NCI-H2196 treated with DMSO at 0.1 percent for 48 hours (cell line): ENCODE data around the gene PATE1.
"Not testable (repeated sequence)": the region's sequence is repeated elsewhere in the genome, so short reads cannot be mapped to it uniquely, and the experiment has no call there.

Experiments used
- DNase-seq: peaks from one replicate; lab custom pipeline; 2025; ENCODE audit not compliant: unreplicated experiment; lab: John Stamatoyannopoulos, UW

The PATE1 gene, protein sequence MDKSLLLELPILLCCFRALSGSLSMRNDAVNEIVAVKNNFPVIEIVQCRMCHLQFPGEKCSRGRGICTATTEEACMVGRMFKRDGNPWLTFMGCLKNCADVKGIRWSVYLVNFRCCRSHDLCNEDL

DNA sequence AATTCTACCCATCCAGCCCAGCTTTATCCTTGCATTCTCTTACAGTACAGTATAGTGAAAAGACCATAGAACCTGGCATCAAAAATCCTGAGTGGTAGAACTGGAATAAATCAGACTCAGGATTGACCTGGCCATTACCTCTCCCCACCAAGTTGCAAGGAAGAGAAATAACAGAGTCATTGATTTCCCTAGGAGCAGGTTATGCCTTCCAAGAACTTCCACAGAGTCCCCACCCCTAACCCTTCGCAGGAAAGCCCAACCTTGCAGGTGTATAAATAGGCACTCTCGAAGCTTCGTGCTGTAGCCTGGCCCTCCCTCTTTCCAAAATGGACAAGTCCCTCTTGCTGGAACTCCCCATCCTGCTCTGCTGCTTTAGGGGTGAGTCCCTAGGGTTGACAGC, at the start of gene PATE1:
Gene PATE1, plus strand, starts transcription at position 301 of the 400 bp plus-strand sequence. Its CDS starts 26 bp downstream, at position 327.
- DNase-seq = no peak

DNA sequence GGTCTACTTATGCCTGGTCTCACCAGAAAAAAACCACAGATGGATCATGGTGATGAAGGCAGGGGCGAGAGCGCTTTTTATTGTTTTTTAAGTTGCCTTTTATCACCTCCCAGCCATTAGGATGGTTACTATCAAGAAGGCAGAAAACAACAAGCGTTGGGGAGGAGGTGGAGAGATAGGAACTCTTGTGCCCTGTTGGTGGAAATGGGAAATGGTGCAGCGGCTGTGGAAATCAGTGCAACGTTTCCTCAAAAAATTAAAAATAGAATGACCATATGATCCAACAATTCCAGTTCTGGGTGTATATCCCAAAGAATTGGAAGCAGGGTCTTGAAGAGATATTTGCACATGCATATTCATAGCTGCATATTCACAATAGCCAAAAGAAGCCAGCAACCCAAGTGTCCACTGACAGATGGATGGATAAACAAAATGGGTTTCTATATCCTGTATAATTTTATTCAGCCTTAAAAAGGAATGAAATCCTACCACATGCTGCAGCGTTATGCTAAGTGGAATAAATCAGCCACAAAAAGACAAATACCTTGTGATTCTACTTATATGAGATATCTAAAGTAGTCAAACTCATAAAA, 45.0 kb upstream of the PATE1 start:
- no peak for DNase-seq

DNA sequence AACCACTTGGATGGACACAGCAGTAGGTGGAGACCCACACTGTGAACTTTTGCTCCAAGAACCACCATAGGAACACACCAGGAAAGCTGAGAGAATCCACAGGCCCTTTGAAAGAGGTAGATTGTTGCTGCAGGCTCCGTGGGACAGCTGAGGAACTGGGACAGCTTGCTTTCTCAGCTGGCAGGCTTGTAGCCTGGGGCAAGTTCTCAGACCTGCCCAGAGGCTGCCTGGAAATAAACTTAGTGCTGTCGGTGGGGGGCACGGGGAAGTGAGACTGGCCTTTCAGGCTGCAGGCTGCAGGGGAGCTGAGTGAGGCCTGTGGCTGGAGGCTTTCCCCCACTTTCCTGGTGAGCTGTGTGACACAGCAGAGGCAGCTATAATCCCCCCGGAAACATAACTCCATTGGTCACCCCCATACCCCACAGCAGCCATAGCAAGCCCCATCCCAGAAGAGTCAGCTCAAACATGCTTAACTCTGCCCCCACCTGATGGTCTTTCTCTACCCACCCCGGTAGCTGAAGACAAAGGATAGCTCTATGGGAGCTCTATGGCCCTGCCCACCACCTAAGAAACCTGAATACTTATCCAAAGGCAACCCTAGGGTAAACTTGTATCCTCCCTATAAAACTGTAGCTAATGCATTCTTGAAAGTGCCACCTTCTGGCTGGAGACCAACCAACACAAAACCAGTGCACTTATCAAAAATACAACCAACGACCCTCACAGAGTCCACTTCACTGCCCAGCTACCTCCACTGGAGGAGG, 44.0 kb upstream of the PATE1 start:
- no peak for DNase-seq

DNA sequence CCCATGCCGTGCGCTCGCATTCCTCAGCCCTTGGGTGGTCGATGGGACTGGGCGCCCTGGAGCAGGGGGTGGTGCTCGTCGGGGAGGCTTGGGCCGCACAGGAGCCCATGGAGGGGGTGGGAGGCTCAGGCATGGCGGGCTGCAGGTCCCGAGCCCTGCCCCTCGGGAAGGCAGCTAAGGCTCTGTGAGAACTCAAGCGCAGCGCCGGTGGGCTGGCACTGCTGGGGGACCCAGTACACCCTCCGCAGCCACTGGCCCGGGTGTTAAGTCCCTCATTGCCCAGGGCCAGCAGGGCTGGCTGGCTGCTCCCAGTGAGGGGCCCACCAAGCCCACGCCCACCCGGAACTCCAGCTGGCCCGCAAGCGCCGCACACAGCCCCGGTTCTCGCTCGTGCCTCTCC, 41.4 kb upstream of the PATE1 start:
- DNase-seq = not testable (repeated sequence)

DNA sequence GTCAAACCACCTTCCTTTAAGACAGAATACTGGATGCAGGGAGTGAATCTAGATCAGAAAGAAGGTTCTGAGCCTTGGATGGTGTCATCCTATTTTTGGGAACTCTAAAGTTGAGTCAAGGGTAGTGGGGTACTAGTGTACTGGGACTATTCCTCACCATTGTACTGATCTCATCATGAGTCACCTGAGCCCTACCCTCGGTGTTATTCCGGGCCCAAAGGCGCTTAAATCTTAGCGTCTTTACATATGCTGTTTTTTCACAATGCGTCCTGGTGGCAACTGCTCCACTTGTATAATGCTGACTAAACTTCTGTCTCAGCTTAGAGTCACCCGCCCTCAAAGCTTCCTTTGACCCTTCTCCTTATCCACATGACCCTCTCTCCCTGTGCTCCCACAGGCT, 25.3 kb upstream of the PATE1 start:
- DNase-seq = no peak

DNA sequence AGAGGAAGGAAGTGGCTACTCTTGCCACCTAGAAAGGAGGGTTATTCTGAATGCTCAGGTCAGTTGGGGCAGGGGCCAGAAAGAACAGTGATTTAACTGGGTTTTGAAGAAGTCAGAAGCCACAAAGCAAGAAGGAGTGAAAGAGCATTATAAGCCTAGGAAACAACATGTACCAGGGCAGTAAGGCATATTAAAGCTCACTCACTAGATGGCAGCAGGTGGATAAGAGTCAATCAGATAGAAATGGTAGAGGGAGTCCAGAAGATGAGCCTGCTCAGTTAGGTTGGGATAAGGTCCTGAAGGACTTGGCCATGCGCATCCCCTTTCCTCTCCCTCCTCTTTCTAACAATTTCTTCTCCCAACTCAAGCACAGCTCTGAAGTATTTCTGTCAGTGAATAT, 22.0 kb upstream of the PATE1 start:
- DNase-seq = no peak

DNA sequence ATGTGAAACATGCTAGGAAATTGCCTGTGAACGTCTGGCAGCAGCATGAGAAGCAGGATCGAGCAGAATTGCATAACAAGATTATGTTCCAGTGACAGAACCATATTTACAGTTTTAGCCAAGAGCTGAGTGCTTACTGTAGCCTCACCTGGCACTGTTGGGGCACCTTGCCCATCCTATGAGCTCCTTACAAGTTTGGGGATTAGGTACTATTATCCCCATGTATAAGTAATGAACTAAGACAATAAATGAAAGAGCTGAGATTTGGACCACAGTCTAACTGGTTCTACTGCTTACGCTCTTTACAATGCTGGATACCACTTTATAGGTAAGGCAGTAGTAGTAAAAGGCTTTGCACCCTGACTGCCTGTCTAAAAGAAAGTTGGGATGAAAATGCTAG, 17.1 kb upstream of the PATE1 start:
- DNase-seq = no peak

DNA sequence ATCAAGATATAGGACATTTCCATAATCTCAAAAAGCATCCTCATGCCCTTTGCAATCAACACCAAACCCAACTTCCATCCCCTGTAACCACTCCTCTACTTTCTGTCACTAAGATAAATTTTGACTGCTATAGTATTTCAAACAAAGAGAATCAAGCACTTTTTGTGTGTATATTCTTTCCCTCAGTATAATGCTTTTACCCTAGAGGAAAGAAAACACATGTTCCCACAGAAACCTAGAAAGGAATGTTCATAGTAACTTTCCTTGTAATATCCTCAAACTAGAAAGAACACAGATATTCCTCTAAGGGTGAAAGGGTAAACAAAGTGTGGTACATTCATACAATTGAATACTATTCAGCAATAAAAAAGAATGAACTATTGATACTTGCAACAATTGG, 5.5 kb upstream of the PATE1 start:
- no peak for DNase-seq

DNA sequence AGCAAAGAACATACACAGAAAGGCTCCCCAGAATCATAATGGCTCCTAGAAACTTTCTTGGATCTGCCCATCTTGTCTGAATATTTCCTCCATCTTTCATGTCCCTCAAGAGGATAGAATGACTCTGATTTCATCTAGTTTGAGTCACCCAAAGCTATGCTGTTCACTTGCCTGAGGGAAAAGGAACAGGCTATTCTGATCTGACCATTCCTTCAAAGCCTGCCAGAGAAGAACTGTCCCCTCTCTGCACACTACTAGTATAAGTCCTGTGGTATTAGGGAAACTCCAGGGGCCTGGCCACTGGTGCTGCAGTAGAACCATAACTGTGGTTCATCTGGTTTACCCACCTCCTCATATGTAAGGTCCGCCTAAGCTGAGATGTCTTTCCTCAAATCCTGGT, 2.4 kb upstream of the PATE1 start:
- DNase-seq = no peak

DNA sequence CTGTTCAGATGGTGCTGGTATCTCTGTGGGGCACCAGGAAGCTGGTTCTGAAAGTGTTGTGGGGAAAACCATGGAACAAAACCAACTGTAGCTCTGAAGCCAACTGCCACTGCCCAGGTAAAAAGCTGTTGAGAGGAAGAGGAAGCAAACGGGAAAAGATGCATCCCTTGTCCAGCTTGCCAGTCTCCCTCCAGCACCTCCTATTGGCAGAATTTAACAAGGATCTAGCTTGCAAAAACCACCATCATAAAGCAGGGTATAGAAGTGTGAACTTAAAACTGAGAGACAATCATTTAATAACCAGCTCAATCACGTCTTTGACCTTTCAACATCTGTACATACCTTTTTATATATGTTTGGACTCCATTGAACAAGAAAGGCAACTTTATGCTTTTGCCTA, 4.5 kb downstream of the PATE1 start:
- no peak for DNase-seq

DNA sequence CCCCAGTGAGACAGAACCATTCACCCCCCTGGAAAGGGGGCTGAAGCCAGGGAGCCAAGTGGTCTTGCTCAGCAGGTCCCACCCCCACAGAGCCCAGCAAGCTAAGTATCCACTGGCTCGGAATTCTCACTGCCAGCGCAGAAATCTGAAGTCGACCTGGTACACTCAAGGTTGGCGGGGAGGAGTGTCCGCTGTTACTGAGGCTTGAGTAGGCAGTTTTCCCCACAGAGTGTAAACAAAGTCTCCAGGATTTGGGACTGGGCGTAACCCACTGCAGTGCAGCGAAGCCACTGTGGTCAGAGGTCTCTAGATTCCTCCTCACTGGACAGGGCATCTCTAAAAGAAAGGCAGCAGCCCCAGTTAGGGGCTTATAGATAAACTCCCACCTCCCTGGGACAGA, 10.0 kb downstream of the PATE1 start:
- no peak for DNase-seq

DNA sequence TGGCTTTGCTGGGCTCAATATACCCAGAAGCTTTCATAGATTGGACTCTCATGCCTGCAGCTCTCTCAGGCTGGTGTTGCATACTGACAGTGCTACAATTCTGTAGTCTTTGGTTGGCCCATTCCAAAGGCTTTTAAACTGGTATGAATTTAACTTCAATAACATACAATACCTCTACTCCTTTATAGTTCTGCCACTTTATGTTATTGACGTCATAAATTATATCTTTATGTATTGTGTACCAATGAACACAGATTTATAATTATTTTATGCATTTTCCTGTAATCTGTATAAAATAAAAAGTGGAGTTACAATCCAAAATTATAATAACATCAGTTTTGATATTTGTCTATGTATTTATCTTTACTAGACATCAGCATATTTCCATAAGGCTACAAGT, 16.4 kb downstream of the PATE1 start:
- DNase-seq = no peak

DNA sequence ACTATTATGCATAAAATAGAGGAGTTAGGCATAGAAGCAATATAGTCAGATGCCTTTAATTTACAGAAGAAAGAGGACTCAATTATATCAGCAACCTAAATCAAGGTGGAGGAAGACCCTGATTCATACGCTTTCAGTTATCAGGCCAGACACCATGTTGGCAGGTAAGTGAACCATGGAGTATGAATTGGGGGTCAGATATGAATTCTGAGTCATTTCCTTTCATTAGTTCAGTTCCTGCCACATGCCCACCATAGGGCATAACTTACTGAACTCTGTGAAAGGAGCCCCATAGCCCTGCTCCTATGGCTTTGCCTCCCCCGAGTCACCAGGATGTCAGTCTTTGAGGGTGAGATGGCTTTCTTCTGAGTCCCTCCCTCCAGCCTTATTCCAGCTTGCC, 17.4 kb downstream of the PATE1 start:
- DNase-seq = no peak

DNA sequence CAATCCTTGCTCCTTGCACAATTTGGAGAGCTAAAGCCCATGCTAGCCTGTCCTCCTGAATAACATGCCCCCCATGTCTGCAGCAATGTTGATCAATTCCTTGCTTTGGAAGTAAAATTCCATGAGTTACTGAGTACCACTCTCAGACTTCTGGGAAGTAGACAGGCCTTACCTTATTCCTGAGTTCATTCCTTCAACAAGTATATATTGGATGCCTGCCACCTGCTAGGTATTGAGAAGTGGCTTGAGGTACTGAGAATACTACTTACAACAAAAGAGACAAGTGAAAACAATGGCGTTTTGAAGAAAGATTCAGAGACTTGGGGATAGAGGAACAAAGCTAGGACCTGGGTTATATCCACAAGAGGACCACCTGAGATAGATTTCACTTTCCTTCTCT, 20.2 kb downstream of the PATE1 start:
- DNase-seq = no peak

DNA sequence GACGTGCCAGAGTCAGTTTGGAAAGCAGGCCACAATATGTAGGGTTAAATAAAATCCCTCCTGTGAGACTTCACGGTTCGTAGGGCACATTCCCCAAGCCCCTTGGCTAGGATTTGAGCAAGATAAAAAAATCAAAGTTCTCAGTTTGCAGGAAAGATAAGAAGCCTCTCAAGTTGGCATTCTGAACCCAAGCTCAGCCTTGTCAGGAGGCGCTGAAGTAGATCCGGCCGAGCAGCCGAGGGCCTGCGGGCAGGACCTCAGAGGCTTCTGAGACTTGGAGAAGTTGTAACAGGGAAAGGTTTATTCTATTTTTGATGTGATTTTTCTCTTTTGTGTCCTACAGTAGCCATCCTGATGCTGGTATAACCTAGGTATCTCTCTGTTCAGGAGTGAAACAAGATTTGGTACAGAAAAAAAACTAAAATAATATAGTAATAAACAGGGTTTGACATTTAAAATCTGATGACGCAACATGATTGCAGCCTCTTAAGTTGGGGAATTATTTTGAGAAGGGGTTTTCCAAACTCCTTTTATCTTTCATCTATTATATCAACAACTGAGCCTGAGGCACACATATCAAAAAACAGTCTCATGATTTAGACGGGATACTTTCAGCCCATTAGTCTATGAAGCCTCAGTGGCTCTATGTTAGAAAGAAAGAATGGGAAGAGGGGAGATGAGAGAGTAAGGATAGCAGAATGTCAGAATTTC, 22.4 kb downstream of the PATE1 start:
- DNase-seq = no peak

DNA sequence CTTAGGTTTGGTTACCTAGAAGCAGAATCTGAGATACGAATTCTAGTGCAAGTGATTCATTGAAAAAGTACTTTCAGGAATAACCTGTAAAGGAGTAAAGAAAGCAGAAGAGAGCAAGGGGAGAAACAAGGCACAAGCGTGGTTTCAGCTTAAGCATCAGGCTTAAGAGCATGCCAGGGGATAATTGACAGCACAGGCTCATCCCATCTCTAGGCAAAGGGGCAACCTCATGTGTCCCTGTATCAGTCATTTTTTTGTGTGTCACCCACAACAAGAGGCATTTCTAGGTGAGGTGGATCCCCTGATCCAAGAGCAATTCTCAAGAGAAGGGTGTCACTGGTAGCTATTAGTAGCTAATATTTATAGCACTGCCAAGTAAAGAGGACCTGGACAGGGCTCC, 24.5 kb downstream of the PATE1 start:
- DNase-seq = no peak

DNA sequence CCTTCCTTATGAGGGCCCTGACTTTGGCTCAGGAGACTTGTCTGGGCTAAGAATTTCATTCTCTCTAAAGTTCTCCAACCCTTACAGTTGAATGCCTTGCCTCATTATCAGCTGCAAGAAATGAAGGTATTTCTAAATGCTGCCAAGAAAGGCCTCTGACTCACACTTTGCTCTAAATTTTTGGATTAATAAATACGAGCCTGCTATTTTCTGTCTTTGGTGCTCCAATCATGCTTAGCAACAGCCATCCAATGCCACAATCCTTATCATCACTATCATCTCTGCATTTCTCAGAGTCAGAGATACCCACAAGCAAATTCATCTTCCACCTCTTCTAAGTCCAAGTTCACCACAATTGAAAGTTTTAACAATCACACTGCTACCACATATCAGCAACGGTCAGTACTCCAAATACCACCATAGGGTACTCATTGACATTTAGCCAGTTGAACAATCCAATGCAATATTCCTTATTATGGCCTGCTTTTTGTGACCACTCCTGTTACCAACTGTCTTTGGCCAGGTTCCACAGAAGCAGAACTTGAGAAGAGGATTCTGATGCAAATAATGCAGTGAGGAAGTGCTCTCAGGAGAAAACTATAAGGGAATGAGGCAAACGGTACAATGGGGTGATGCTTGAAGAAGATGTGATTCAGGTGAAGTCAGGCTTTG, 26.9 kb downstream of the PATE1 start:
- DNase-seq = no peak

DNA sequence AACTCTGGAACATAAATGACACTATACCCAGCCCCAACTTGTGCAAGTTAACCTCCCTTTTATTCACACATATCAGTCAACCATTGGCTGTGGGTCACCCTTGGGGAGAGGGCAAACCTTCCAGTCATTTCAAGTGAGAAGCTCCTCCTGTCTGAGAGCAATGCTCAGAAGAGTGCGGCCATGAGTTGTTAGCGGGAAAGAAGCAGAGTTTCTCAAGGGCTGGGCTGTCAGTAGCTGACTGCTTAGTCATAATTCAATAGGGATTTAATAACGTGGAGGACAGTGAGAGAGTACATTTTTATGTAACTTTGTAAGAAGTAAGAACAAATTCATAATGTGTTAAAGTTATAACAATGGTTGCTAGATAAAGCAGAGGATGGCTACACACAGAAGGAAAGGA, 27.4 kb downstream of the PATE1 start:
- DNase-seq = no peak

DNA sequence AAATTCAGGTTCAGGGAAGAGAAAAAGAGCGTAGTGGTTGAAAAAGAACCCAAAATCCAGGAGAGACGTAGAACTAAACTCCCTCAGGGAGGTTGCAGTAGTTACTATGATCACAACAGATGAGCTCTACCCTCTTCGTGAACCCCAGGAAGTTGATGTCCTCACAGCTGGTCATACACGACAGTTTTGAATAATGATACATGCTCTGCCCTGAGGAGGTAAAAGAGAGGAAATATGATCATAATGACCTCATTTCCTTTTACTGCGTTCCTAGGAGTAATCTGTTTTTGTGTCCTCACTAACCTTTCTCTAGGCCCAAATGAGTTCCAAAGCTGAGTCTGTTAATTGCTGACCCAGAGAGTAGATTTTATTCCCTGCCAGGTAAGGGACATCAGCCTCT, 31.2 kb downstream of the PATE1 start:
- no peak for DNase-seq

DNA sequence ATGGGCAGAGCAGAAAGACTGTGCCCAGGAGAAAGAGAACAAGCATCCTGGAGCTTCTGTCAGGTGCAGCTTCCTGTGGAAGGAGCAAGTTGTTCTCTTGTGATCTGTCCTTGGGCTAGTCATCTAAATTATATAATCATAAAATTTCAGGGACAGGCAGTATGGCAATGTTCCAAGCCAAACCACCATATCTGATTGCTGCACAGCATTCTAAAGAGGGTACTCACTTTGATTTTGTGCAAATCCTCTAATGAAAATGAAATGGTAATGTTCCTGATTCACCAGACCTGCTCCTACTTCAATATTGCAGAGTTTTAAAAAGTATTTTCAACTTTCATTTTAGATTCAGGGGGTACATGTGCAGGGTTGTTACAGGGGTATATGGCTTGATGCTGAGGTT, 32.6 kb downstream of the PATE1 start, which contains the start of gene PATE2:
Gene PATE2, minus strand, starts transcription at position 101 of the 400 bp plus-strand sequence. Its CDS starts 55 bp downstream, at position 46.
- no peak for DNase-seq

DNA sequence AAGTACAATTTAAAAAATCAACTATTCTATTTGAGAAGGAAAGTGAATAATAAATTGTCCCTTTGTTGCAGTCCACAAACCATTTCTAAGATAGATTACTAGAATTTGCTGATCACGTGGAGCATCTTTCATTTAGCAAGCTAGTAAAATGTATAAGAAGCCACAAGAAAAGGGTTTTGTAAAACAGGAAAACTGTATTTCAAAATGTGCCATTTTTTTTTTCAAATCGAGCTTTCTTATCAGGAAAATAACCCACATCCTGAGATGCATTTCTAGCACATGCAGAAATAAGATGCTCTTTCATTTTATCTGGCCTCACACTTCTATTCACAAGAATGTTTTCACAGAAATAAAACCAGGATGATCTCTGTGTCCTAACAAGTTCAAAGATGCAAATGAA, 38.6 kb downstream of the PATE1 start:
- DNase-seq = no peak
